ENCODE results near the gene KDM2B. TPM values are rescaled to one million over a fixed set of nuclear protein-coding genes. Genes with fewer than 3 reads are reported as not detected.

Gene KDM2B
- total RNA-seq, 1 donor from 2014 or later, result 10.1 TPM

- DNase-seq (ENCODE audit: low spot score) (no peak), ATAC-seq (peak; percentile 5)
Observed at GRCh38 chr12:121467638-121468498, 113.0 kb downstream of the KDM2B start.

- DNase-seq (ENCODE audit: low spot score) (peak; percentile 95), ATAC-seq (peak; percentile 95)
Observed at GRCh38 chr12:121466794-121467637, 113.8 kb downstream of the KDM2B start.

GRCh38 chr12:121465921-121466793 is 114.7 kb downstream of the KDM2B start:
- no peak for ATAC-seq
- DNase-seq (ENCODE audit: low spot score), result no peak

GRCh38 chr12:121464331-121464730 is 116.5 kb downstream of the KDM2B start:
- no peak for DNase-seq (ENCODE audit: low spot score)
- ATAC-seq, result no peak

GRCh38 chr12:121461048-121461447 is 119.8 kb downstream of the KDM2B start:
- DNase-seq (ENCODE audit: low spot score) (no peak), ATAC-seq (no peak)

GRCh38 chr12:121456551-121456950 is 124.3 kb downstream of the KDM2B start:
- ATAC-seq (no peak), DNase-seq (ENCODE audit: low spot score) (no peak)

GRCh38 chr12:121455766-121456420 is 124.9 kb downstream of the KDM2B start:
- DNase-seq (ENCODE audit: low spot score) (no peak), ATAC-seq (no peak)

GRCh38 chr12:121454921-121455320 is 125.9 kb downstream of the KDM2B start:
- ATAC-seq, result no peak

GRCh38 chr12:121453629-121454028 is 127.2 kb downstream of the KDM2B start:
- ATAC-seq, result no peak
- DNase-seq (ENCODE audit: low spot score), result no peak

More at GRCh38 chr12:121454921-121455320, 125.9 kb downstream of the KDM2B start:
- DNase-seq (ENCODE audit: low spot score), result no peak

GRCh38 chr12:121452985-121453360 is 127.8 kb downstream of the KDM2B start:
- DNase-seq (ENCODE audit: low spot score) (no peak), ATAC-seq (no peak)

GRCh38 chr12:121452340-121452984 is 128.4 kb downstream of the KDM2B start:
- ATAC-seq (peak; percentile 32), DNase-seq (ENCODE audit: low spot score) (no peak)

- DNase-seq (ENCODE audit: low spot score) (no peak), ATAC-seq (peak; percentile 19)
Observed at GRCh38 chr12:121451961-121452339, 128.9 kb downstream of the KDM2B start.

- DNase-seq (ENCODE audit: low spot score), result no peak
- ATAC-seq, result no peak
Observed at GRCh38 chr12:121448771-121449315, 132.0 kb downstream of the KDM2B start.

- no peak for DNase-seq (ENCODE audit: low spot score)
- ATAC-seq, result peak; percentile 31
Observed at GRCh38 chr12:121446750-121447149, 134.1 kb downstream of the KDM2B start.

- DNase-seq (ENCODE audit: low spot score) (no peak), ATAC-seq (no peak)
Observed at GRCh38 chr12:121444842-121445202, 136.0 kb downstream of the KDM2B start.

GRCh38 chr12:121443911-121444841 is 136.6 kb downstream of the KDM2B start:
- no peak for DNase-seq (ENCODE audit: low spot score)
- ATAC-seq, result no peak

GRCh38 chr12:121443193-121443870 is 137.5 kb downstream of the KDM2B start:
- DNase-seq (ENCODE audit: low spot score) (peak; percentile 79), ATAC-seq (peak; percentile 95)
